K562 (cell line): Measurements from ENCODE around the gene PCNX3.

Experiments used
- PHF21A ChIP-seq: fragments of 450-650 bp; IDR thresholded peaks from 2 replicates; pipeline ENCODE4 v1.6.1; 2017; ENCODE audit warnings: low read depth, borderline replicate concordance
- POLR2A ChIP-seq: fragments of 450-650 bp; conservative IDR thresholded peaks from 2 replicates; pipeline ENCODE4 v1.6.1; 2016
- TF ChIP-seq, protein P1 (sequence below): sonication (generic); formaldehyde crosslinking; IDR thresholded peaks from 2 replicates; pipeline ENCODE4 v1.9.0; 2022; ENCODE audit warnings: mild to moderate bottlenecking, missing genetic modification reagents

GRCh38 chr11:65576867-65577755, 38.5 kb upstream of the PCNX3 start:
- TF ChIP-seq PHF21A (no peak), POLR2A (no peak)
- TF ChIP-seq, protein P1, sequence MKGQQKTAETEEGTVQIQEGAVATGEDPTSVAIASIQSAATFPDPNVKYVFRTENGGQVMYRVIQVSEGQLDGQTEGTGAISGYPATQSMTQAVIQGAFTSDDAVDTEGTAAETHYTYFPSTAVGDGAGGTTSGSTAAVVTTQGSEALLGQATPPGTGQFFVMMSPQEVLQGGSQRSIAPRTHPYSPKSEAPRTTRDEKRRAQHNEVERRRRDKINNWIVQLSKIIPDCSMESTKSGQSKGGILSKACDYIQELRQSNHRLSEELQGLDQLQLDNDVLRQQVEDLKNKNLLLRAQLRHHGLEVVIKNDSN (CRISPR knock-in tag), result no peak
